ENCODE measurements around the gene S1PR4. TPM values are rescaled to one million over a fixed set of nuclear protein-coding genes. Genes with fewer than 3 reads are reported as not detected.

S1PR4 gene
- total and polyA plus RNA-seq, 2 donors (not counting 1 experiment from before 2014, with no cell fraction given), result 84.2 to 129 TPM

- peaks cover 0 to 11% (median 0%) of the 10 kb centered on the region in 3 donors for H3K9me3 ChIP-seq (ENCODE audit: control extremely low read depth in 1 of 3, control insufficient read depth in 2 of 3, insufficient read depth in 1 of 3, low read length in 2 of 3)
- CTCF ChIA-PET, result no interaction called here
- Mint-ChIP-seq H3K9me3 (ENCODE audit: insufficient read depth) (no peaks in the 10 kb centered on the region), H3K4me3 (no peak overlapping the region), H3K27ac (no peak overlapping the region), H3K4me1 (peaks cover 17% of the 10 kb centered on the region), H3K27me3 (no peaks in the 10 kb centered on the region)
- peak; percentile 28 for ATAC-seq (ENCODE audit: low read depth)
- intact Hi-C loops (cut with micrococcal nuclease), result no loop called here
- no peak overlapping the region for H3K9ac ChIP-seq (ENCODE audit: low read length)
- H2AFZ ChIP-seq (ENCODE audit: insufficient read depth, low read depth, low read length, poor library complexity, severe bottlenecking), result no peak overlapping the region
- peaks cover 6 to 19% of the 10 kb centered on the region in 2 donors for H3K4me1 ChIP-seq (ENCODE audit: control insufficient read depth in 2 of 2, insufficient read depth in 2 of 2, low read length in 2 of 2)
- peaks cover 55% of the 10 kb centered on the region for H3K79me2 ChIP-seq (ENCODE audit: control insufficient read depth, insufficient read depth, low read length)
- H3K36me3 ChIP-seq (replicated peaks in 1 of 2; ENCODE audit: control extremely low read depth in 1 of 2, control insufficient read depth in 1 of 2, extremely low read depth in 1 of 2, insufficient read depth in 2 of 2, low read length in 1 of 2), result peaks cover 0 to 27% of the 10 kb centered on the region in 2 experiments
- no peak for TF ChIP-seq EZH2 (IDR thresholded peaks at IDR 0.05; ENCODE audit: borderline replicate concordance, insufficient read depth, low read depth, low read length, poor library complexity, severe bottlenecking)
- TF ChIP-seq, protein P1, sequence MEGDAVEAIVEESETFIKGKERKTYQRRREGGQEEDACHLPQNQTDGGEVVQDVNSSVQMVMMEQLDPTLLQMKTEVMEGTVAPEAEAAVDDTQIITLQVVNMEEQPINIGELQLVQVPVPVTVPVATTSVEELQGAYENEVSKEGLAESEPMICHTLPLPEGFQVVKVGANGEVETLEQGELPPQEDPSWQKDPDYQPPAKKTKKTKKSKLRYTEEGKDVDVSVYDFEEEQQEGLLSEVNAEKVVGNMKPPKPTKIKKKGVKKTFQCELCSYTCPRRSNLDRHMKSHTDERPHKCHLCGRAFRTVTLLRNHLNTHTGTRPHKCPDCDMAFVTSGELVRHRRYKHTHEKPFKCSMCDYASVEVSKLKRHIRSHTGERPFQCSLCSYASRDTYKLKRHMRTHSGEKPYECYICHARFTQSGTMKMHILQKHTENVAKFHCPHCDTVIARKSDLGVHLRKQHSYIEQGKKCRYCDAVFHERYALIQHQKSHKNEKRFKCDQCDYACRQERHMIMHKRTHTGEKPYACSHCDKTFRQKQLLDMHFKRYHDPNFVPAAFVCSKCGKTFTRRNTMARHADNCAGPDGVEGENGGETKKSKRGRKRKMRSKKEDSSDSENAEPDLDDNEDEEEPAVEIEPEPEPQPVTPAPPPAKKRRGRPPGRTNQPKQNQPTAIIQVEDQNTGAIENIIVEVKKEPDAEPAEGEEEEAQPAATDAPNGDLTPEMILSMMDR (IDR thresholded peaks at IDR 0.05), result no peak
- WGBS (ENCODE audit: insufficient coverage), result 65% methylated on average over 38 of the region's 40 CpGs
- H3K4me3 ChIP-seq (ENCODE audit: control extremely low read depth in 1 of 5, extremely low read depth in 1 of 5, insufficient read depth in 1 of 5, low read depth in 2 of 5, low read length in 4 of 5), result no peak overlapping the region
- no peaks in the 10 kb centered on the region for H3K27me3 ChIP-seq (replicated peaks in 1 of 4; ENCODE audit: control extremely low read depth in 1 of 4, control insufficient read depth in 3 of 4, insufficient read depth in 4 of 4, low read length in 3 of 4)
- POLR2A ChIA-PET, result interaction anchor here (0.5 to 0.6 kb wide), 2 partner anchors 10 to 553 kb away, joined by 9 to 12 read pairs; no protein-coding TSS in a partner anchor
- no peak for DNase-seq
- no peak overlapping the region for H3K27ac ChIP-seq (ENCODE audit: low read length in 2 of 2)
- H3K4me2 ChIP-seq (replicated peaks; ENCODE audit: low read depth, low read length, poor library complexity, severe bottlenecking), result peak overlapping the region; percentile 12
- peaks cover 55% of the 10 kb centered on the region for H4K20me1 ChIP-seq (ENCODE audit: control insufficient read depth, insufficient read depth, low read length, poor library complexity, severe bottlenecking)
These were observed 14.9 kb downstream of the S1PR4 start for GRCh38 chr19:3193256-3194105.

All from B cell (primary cell).